Measurements from ENCODE around the gene ADGRB2.

DNA sequence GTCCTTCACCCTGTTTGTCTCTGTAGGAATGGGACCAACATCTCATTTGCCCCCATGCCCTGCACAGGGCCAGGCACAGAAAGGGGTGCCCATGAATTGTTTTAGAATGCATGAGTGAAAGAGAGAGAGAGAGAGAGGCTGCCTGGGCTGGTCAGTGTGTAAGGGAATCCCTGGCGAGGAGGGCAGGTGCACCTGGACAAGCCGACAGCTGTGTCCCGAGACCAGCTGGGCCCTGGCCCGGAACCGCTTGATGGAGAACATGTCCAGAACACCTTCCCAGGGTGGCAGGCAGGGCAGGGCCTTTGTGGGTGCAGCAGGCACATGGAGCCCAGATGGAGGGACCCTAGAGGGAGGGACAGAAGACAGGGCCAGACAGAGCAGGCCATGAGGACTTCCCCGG, 28.9 kb upstream of the ADGRB2 start:
- TF ChIP-seq, protein P1, sequence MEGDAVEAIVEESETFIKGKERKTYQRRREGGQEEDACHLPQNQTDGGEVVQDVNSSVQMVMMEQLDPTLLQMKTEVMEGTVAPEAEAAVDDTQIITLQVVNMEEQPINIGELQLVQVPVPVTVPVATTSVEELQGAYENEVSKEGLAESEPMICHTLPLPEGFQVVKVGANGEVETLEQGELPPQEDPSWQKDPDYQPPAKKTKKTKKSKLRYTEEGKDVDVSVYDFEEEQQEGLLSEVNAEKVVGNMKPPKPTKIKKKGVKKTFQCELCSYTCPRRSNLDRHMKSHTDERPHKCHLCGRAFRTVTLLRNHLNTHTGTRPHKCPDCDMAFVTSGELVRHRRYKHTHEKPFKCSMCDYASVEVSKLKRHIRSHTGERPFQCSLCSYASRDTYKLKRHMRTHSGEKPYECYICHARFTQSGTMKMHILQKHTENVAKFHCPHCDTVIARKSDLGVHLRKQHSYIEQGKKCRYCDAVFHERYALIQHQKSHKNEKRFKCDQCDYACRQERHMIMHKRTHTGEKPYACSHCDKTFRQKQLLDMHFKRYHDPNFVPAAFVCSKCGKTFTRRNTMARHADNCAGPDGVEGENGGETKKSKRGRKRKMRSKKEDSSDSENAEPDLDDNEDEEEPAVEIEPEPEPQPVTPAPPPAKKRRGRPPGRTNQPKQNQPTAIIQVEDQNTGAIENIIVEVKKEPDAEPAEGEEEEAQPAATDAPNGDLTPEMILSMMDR (IDR thresholded peaks at IDR 0.05), result no peak
- TF ChIP-seq POLR2A (IDR thresholded peaks at IDR 0.05), result no peak
